Left lung (tissue), 10 donors: ENCODE results near the gene GABRR3. TPM values are rescaled to one million over a fixed set of nuclear protein-coding genes. Genes with fewer than 3 reads are reported as not detected.

Source experiments
- ATAC-seq: fragments of 200-7000 bp; cut with Tn5 transposase; one replicate; pipeline ENCODE4 v1.9.1; 2020; ENCODE audit warnings: moderate library complexity
- DNase-seq, 4 donors: peaks; one replicate each; pipeline ENCODE4 v3.0.0-alpha.2; 2013 to 2020
- H3K27ac ChIP-seq, 2 donors: fragments of 200-600 bp; sonication (generic) in 1 of 2; one replicate each; pipeline versions ENCODE4 v1.5.0 to v1.8.0; 2020 to 2021
- H3K27me3 ChIP-seq, 2 donors: fragments of 200-600 bp; sonication (generic) in 1 of 2; one replicate each; pipeline versions ENCODE4 v1.5.0 to v1.8.0; 2020 to 2021
- H3K36me3 ChIP-seq, 2 donors: fragments of 200-600 bp; sonication (generic) in 1 of 2; one replicate each; pipeline versions ENCODE4 v1.5.0 to v1.8.0; 2020 to 2021
- H3K4me1 ChIP-seq, 2 donors: fragments of 200-600 bp; one replicate each; pipeline ENCODE4 v1.8.0; 2021
- H3K4me3 ChIP-seq, 2 donors: fragments of 200-600 bp; sonication (generic) in 1 of 2; one replicate each; pipeline versions ENCODE4 v1.5.0 to v1.8.0; 2020 to 2021; ENCODE audit warnings: mild to moderate bottlenecking in 1 of 2
- H3K9me3 ChIP-seq, 2 donors: fragments of 200-600 bp; sonication (generic) in 1 of 2; one replicate each; pipeline versions ENCODE4 v1.5.0 to v1.8.0; 2020 to 2021
- CTCF ChIP-seq, 2 donors: fragments of 200-600 bp; sonication (generic) in 1 of 2; IDR thresholded peaks; one replicate each; pipeline versions ENCODE4 v1.5.0 to v1.8.0; 2021; ENCODE audit warnings: antibody characterized with exemption in 2 of 2
- intact Hi-C, 2 donors: fragments of 100-400 bp; cut with DNase I; formaldehyde crosslinking; loops; one replicate each; pipeline versions ENCODE4 v1.11.2 to v1.14.2; 2022
- polyA plus RNA-seq, 6 donors: library from polyadenylated mRNA; unstranded; fragments of 120-200 nt; gene quantifications; one replicate each; pipeline ENCODE4 v1.2.1, GENCODE V29; 2013; ENCODE audit not compliant: insufficient read length in 6 of 6
- total RNA-seq, 2 donors: library from RNA; stranded (reverse); fragmentation: NEBNext Ultra II Directional; extraction: Animal tissue kit (Norgen Biotek cat#: 25700); gene quantifications; one replicate each; pipeline ENCODE4 v1.2.1, GENCODE V29; 2021
- donor health status: DM: no; HTN: yes; CAD: no.
- donor health status: DM: no; HTN: no; CAD: no.

GABRR3 gene
- total and polyA plus RNA-seq, 8 donors = 0.10 TPM; not detected in 7

GRCh38 chr3:97968376-97968775, 66.7 kb downstream of the GABRR3 start:
- intact Hi-C loops = no loop called here
- Histone ChIP-seq H3K36me3 (peaks cover 0 to 16% of the 10 kb centered on the region in 2 donors), H3K4me3 (no peak overlapping the region), H3K27me3 (no peaks in the 10 kb centered on the region), H3K4me1 (peaks cover 0 to 22% of the 10 kb centered on the region in 2 donors), H3K27ac (no peak overlapping the region), H3K9me3 (no peaks in the 10 kb centered on the region)
- no peak for TF ChIP-seq CTCF (IDR thresholded peaks at IDR 0.05)
- no peak for DNase-seq
- ATAC-seq = no peak

GRCh38 chr3:97967966-97968365, 67.1 kb downstream of the GABRR3 start:
- Histone ChIP-seq H3K27ac (no peak overlapping the region), H3K4me1 (peaks cover 0 to 21% of the 10 kb centered on the region in 2 donors), H3K9me3 (no peaks in the 10 kb centered on the region), H3K27me3 (no peaks in the 10 kb centered on the region), H3K36me3 (peaks cover 0 to 16% of the 10 kb centered on the region in 2 donors), H3K4me3 (no peak overlapping the region)
- no peak for ATAC-seq
- TF ChIP-seq CTCF (IDR thresholded peaks at IDR 0.05) = no peak
- intact Hi-C loops = no loop called here
- no peak for DNase-seq

GRCh38 chr3:97960993-97961766, 73.9 kb downstream of the GABRR3 start:
- ATAC-seq = no peak

GRCh38 chr3:97960551-97960950, 74.6 kb downstream of the GABRR3 start:
- no peak for DNase-seq
- intact Hi-C loops = no loop called here
- Histone ChIP-seq H3K27ac (no peak overlapping the region), H3K9me3 (no peaks in the 10 kb centered on the region), H3K4me3 (no peak overlapping the region), H3K36me3 (peaks cover 4 to 23% of the 10 kb centered on the region in 2 donors), H3K27me3 (no peaks in the 10 kb centered on the region), H3K4me1 (peaks cover 0 to 9% of the 10 kb centered on the region in 2 donors)
- no peak for TF ChIP-seq CTCF (IDR thresholded peaks at IDR 0.05)
- ATAC-seq = no peak

More at GRCh38 chr3:97960993-97961766, 73.9 kb downstream of the GABRR3 start:
- H3K4me1 ChIP-seq = peaks cover 0 to 9% of the 10 kb centered on the region in 2 donors
- no peaks in the 10 kb centered on the region for H3K27me3 ChIP-seq
- H3K36me3 ChIP-seq = peaks cover 4 to 26% of the 10 kb centered on the region in 2 donors
- no peaks in the 10 kb centered on the region for H3K9me3 ChIP-seq
- intact Hi-C loops = no loop called here
- TF ChIP-seq CTCF (IDR thresholded peaks at IDR 0.05) = no peak
- DNase-seq = no peak
- no peak overlapping the region for H3K4me3 ChIP-seq
- H3K27ac ChIP-seq = no peak overlapping the region

DNA sequence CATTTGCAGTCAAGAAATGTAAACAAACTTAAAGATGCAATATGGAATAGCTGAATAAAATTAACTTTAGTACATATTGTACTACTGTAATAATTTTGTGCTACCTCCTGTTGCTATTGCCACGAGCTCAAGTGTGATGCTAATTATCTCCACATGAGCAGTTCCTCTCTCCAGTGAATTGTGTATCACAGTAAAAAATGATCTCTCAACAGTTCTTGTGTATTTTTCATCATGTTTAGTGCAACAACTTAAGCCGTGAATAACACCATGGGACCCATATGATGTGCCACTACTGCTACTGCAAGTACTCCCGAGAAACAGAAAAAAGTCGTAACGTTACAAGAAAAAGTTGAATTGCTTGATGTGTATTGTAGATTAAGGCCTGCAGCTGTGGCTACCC, 75.2 kb downstream of the GABRR3 start:
- Histone ChIP-seq H3K4me3 (no peak overlapping the region), H3K9me3 (no peaks in the 10 kb centered on the region), H3K36me3 (peaks cover 4 to 25% of the 10 kb centered on the region in 2 donors), H3K4me1 (peaks cover 0 to 9% of the 10 kb centered on the region in 2 donors), H3K27ac (no peak overlapping the region), H3K27me3 (no peaks in the 10 kb centered on the region)
- DNase-seq (no peak), ATAC-seq (no peak)
- intact Hi-C loops = no loop called here
- TF ChIP-seq CTCF (IDR thresholded peaks at IDR 0.05) = no peak
